DMS153 treated with DMSO at 0.1 percent for 48 hours (cell line): ENCODE results near the gene ENOX2.

ENCODE experiments used
- DNase-seq: peaks from one replicate; lab custom pipeline; 2025; ENCODE audit not compliant: unreplicated experiment; lab: John Stamatoyannopoulos, UW

Gene ENOX2

GRCh38 chrX:130636277-130636676 is 266.7 kb downstream of the ENOX2 start:
- no peak for DNase-seq

GRCh38 chrX:130631011-130631410 is 272.0 kb downstream of the ENOX2 start:
- DNase-seq, result no peak

GRCh38 chrX:130628516-130628915 is 274.5 kb downstream of the ENOX2 start:
- DNase-seq, result no peak

GRCh38 chrX:130626521-130626920 is 276.5 kb downstream of the ENOX2 start:
- no peak for DNase-seq

GRCh38 chrX:130625386-130625785 is 277.6 kb downstream of the ENOX2 start:
- DNase-seq, result no peak

- DNase-seq, result no peak
Observed at GRCh38 chrX:130623518-130623917, 279.5 kb downstream of the ENOX2 start.

DNA sequence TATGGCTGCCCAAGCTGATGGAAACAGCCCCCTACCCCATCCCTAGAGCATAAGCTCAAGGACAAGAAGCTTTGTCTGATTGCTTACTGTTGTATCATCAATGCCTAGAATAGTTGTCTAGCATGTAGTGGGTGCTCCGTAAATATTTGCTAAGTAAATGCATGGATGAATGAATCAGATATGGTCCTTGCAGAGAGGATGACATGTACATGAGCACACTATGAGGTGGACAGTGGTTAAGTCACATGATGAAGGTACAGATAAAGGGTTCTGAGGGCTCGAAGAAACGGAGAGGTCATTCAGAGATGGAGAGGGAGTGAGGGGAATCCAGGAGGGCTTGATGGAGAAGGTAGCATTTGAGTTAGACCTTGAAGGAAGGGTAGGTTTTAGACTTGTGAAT is 287.1 kb downstream of the ENOX2 start:
- no peak for DNase-seq

GRCh38 chrX:130607431-130607830 is 295.6 kb downstream of the ENOX2 start:
- DNase-seq, result no peak

DNA sequence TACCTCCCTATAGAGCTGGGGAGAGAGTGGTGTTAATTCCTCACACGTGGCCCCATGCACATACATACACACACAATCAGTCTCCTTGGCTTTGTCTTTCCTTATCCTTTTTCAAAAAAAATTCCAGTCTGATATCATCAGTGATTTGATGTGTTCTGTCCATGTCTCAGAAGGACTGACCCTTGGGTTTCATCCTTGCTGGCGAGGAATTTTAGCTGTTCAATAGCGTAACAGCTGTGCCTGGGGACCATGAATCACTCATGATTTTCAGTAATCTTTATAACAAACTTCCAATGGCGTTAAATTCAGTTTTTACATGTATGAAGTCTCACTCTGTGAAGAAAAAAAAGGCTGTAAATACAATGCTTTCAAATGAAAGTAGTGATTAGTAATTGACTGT is 296.6 kb downstream of the ENOX2 start:
- DNase-seq, result no peak

DNA sequence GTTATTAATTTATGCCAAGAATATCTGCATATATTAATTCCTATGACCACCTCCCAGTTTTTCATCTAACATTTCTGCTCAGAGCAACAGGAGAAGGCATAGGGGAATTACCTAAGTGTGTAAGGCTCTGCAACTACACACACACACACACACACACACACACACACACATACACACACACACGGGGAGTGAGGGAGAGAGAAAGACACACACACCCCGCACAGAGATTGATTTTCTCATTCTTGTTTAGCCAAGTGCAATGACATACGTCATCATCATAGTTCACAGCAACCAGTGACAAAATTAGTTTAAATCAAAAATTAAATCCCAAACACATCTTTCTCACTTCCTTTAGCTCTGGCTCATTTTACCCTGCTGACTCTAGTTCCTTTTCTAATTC is 298.1 kb downstream of the ENOX2 start:
- no peak for DNase-seq

- peak; percentile 69 for DNase-seq
Observed at GRCh38 chrX:130594453-130594916, 308.5 kb downstream of the ENOX2 start.

- DNase-seq, result no peak
Observed at GRCh38 chrX:130593911-130594310, 309.1 kb downstream of the ENOX2 start.

GRCh38 chrX:130592204-130592603 is 310.8 kb downstream of the ENOX2 start:
- no peak for DNase-seq

- DNase-seq, result no peak
Observed at GRCh38 chrX:130578906-130579305, 324.1 kb downstream of the ENOX2 start.

DNA sequence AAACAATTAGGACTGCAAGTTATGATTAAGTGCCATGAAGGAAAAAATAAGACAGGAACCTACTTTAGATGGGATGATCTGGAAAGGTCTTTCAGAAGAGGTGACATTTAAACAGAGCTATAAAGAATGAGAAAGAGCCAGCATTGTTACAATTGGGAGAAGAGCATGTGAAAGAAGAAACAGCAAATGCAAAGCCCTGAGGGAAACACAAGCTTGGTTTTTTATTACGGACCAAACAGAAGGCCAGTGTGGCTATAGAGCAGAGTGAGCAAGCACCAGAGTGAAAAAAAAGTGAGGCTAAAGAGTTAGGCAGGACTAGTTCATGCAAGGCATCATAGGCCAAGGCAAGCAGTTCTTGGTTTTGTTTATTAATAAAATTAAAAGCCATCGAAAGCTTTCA is 325.6 kb downstream of the ENOX2 start:
- DNase-seq, result no peak

GRCh38 chrX:130575831-130576389 is 327.1 kb downstream of the ENOX2 start:
- peak; percentile 47 for DNase-seq
